GM23338 (cell line): Measurements from ENCODE around the gene GATA5.

Source experiments
- CTCF ChIP-seq, 2 experiments: fragments of 200-600 bp in 1 of 2; sonication (generic) in 1 of 2; conservative IDR thresholded peaks; 2 replicates each; pipeline versions ENCODE4 v1.5.1 to v1.6.1; 2016 to 2017; ENCODE audit warnings: antibody characterized with exemption in 2 of 2, low read depth in 2 of 2, mild to moderate bottlenecking in 2 of 2, moderate library complexity in 1 of 2
- EZH2 ChIP-seq: fragments of 200-600 bp; sonication (generic); IDR thresholded peaks from one replicate; pipeline ENCODE4 v1.8.0; 2017; ENCODE audit warnings: antibody characterized with exemption, mild to moderate bottlenecking, low read depth; ENCODE audit not compliant: unreplicated experiment
- STAT1 ChIP-seq: IDR thresholded peaks from one replicate; pipeline ENCODE4 v1.6.1; 2016; ENCODE audit warnings: antibody characterized with exemption; ENCODE audit not compliant: unreplicated experiment

- TF ChIP-seq CTCF (conservative IDR thresholded peaks at IDR 0.05; ENCODE audit: low read depth in 2 of 2) (no peak), EZH2 (no peak), STAT1 (no peak)
Measured at GRCh38 chr20:62518911-62519310, 43.1 kb upstream of the GATA5 start.
